GM18867 (cell line): Measurements from ENCODE around the gene ARPP21.

Experiments
- ATAC-seq: cut with Tn5 transposase; IDR thresholded peaks from one replicate; pipeline ENCODE4 v1.9.1; 2021; ENCODE audit warnings: mild to moderate bottlenecking, moderate library complexity; ENCODE audit not compliant: unreplicated experiment

Gene ARPP21

GRCh38 chr3:35727179-35727578 is 87.9 kb downstream of the ARPP21 start:
- no peak for ATAC-seq

- ATAC-seq: no peak
Measured at GRCh38 chr3:35733341-35733740, 94.0 kb downstream of the ARPP21 start.

GRCh38 chr3:35733864-35734263 is 94.5 kb downstream of the ARPP21 start:
- ATAC-seq: no peak

GRCh38 chr3:35737080-35737479 is 97.8 kb downstream of the ARPP21 start:
- ATAC-seq: no peak

- no peak for ATAC-seq
Measured at GRCh38 chr3:35737527-35737926, 98.2 kb downstream of the ARPP21 start.

- no peak for ATAC-seq
Measured at GRCh38 chr3:35737934-35738706, 98.8 kb downstream of the ARPP21 start.

GRCh38 chr3:35739181-35739809 is 100.0 kb downstream of the ARPP21 start:
- ATAC-seq: no peak

- no peak for ATAC-seq
Measured at GRCh38 chr3:35739964-35740527, 100.7 kb downstream of the ARPP21 start.

- no peak for ATAC-seq
Measured at GRCh38 chr3:35743218-35743617, 103.9 kb downstream of the ARPP21 start.

- no peak for ATAC-seq
Measured at GRCh38 chr3:35744419-35744818, 105.1 kb downstream of the ARPP21 start.

GRCh38 chr3:35745351-35745750 is 106.0 kb downstream of the ARPP21 start:
- no peak for ATAC-seq

- ATAC-seq: no peak
Measured at GRCh38 chr3:35745802-35746484, 106.6 kb downstream of the ARPP21 start.

GRCh38 chr3:35746492-35746891 is 107.2 kb downstream of the ARPP21 start:
- ATAC-seq: no peak

GRCh38 chr3:35748144-35748543 is 108.8 kb downstream of the ARPP21 start:
- no peak for ATAC-seq

- ATAC-seq: no peak
Measured at GRCh38 chr3:35751207-35751606, 111.9 kb downstream of the ARPP21 start.

GRCh38 chr3:35757991-35758757 is 118.8 kb downstream of the ARPP21 start:
- ATAC-seq: no peak

- no peak for ATAC-seq
Measured at GRCh38 chr3:35760146-35760545, 120.8 kb downstream of the ARPP21 start.

- ATAC-seq: no peak
Measured at GRCh38 chr3:35761311-35761710, 122.0 kb downstream of the ARPP21 start.

GRCh38 chr3:35772381-35773015 is 133.2 kb downstream of the ARPP21 start:
- ATAC-seq: no peak

- no peak for ATAC-seq
Measured at GRCh38 chr3:35773417-35773816, 134.1 kb downstream of the ARPP21 start.
